ENCODE measurements around the gene SLC35F3. TPM values are rescaled to one million over a fixed set of nuclear protein-coding genes. Genes with fewer than 3 reads are reported as not detected.

SLC35F3 gene
- total and polyA plus RNA-seq, 7 donors, result under 0.01 to 0.54 (median 0.28) TPM; not detected in 2

GRCh38 chr1:234265861-234266260 lies 361.4 kb downstream of the SLC35F3 start:
- no peak for TF ChIP-seq POLR2AphosphoS5 (IDR thresholded peaks at IDR 0.05)
- no peak for TF ChIP-seq CTCF (IDR thresholded peaks at IDR 0.05)
- no peak for TF ChIP-seq EP300 (IDR thresholded peaks at IDR 0.05)
- TF ChIP-seq POLR2A (IDR thresholded peaks at IDR 0.05), result no peak

GRCh38 chr1:234270093-234270492 lies 365.6 kb downstream of the SLC35F3 start:
- TF ChIP-seq EP300 (IDR thresholded peaks at IDR 0.05) (no peak), POLR2A (IDR thresholded peaks at IDR 0.05) (no peak)
- no peaks in the 10 kb centered on the region for H3K9me3 ChIP-seq
- no peaks in the 10 kb centered on the region for H3K27me3 ChIP-seq
- H3K4me3 ChIP-seq, result no peak overlapping the region
- intact Hi-C loops (cut with DNase I), result no loop called here
- H3K27ac ChIP-seq, result no peak overlapping the region
- no peak for DNase-seq
- no peaks in the 10 kb centered on the region for H3K4me1 ChIP-seq
- WGBS, 2 donors, result 69 to 80% methylated on average over 2 of the region's 2 CpGs
- H3K36me3 ChIP-seq, result no peaks in the 10 kb centered on the region

More at GRCh38 chr1:234265861-234266260, 361.4 kb downstream of the SLC35F3 start:
- Histone ChIP-seq H3K36me3 (no peaks in the 10 kb centered on the region), H3K27me3 (no peaks in the 10 kb centered on the region), H3K27ac (no peak overlapping the region), H3K9me3 (no peaks in the 10 kb centered on the region), H3K4me3 (no peak overlapping the region), H3K4me1 (no peaks in the 10 kb centered on the region)
- WGBS, 2 donors, result 9 to 47% methylated on average over 1 of the region's 1 CpG
- DNase-seq, result no peak
- intact Hi-C loops (cut with DNase I), result no loop called here

GRCh38 chr1:234270581-234271242 lies 366.2 kb downstream of the SLC35F3 start:
- H3K4me3 ChIP-seq, result no peak overlapping the region
- no peaks in the 10 kb centered on the region for H3K4me1 ChIP-seq
- TF ChIP-seq POLR2AphosphoS5 (IDR thresholded peaks at IDR 0.05), result no peak
- no peak for TF ChIP-seq POLR2A (IDR thresholded peaks at IDR 0.05)
- no peak for TF ChIP-seq EP300 (IDR thresholded peaks at IDR 0.05)
- TF ChIP-seq CTCF (IDR thresholded peaks at IDR 0.05), result no peak
- WGBS, 2 donors, result 73 to 78% methylated on average over 6 of the region's 6 CpGs
- H3K9me3 ChIP-seq, result no peaks in the 10 kb centered on the region
- no peak overlapping the region for H3K27ac ChIP-seq
- H3K36me3 ChIP-seq, result no peaks in the 10 kb centered on the region
- no peak for DNase-seq
- H3K27me3 ChIP-seq, result peaks cover 0 to 2% (median 0%) of the 10 kb centered on the region in 3 donors
- intact Hi-C loops (cut with DNase I), result no loop called here

GRCh38 chr1:234271243-234271606 lies 366.7 kb downstream of the SLC35F3 start:
- no peaks in the 10 kb centered on the region for H3K36me3 ChIP-seq
- TF ChIP-seq CTCF (IDR thresholded peaks at IDR 0.05), result no peak
- no peak for TF ChIP-seq POLR2A (IDR thresholded peaks at IDR 0.05)
- no peak for TF ChIP-seq EP300 (IDR thresholded peaks at IDR 0.05)
- TF ChIP-seq POLR2AphosphoS5 (IDR thresholded peaks at IDR 0.05), result no peak
- DNase-seq, result no peak
- intact Hi-C loops (cut with DNase I), result no loop called here
- no peaks in the 10 kb centered on the region for H3K4me1 ChIP-seq
- no peak overlapping the region for H3K4me3 ChIP-seq
- 49 to 58% methylated on average over 4 of the region's 4 CpGs for WGBS, 2 donors
- peaks cover 0 to 3% (median 0%) of the 10 kb centered on the region in 3 donors for H3K27me3 ChIP-seq
- no peaks in the 10 kb centered on the region for H3K9me3 ChIP-seq
- no peak overlapping the region for H3K27ac ChIP-seq

- Histone ChIP-seq H3K27me3 (peaks cover 0 to 3% (median 0%) of the 10 kb centered on the region in 3 donors), H3K27ac (no peak overlapping the region), H3K4me1 (no peaks in the 10 kb centered on the region), H3K36me3 (no peaks in the 10 kb centered on the region), H3K4me3 (no peak overlapping the region), H3K9me3 (no peaks in the 10 kb centered on the region)
- no peak for DNase-seq
- WGBS, 2 donors, result 56 to 80% methylated on average over 9 of the region's 9 CpGs
- intact Hi-C loops (cut with DNase I), result no loop called here
- no peak for TF ChIP-seq CTCF (IDR thresholded peaks at IDR 0.05)
- TF ChIP-seq POLR2A (IDR thresholded peaks at IDR 0.05), result no peak
- TF ChIP-seq POLR2AphosphoS5 (IDR thresholded peaks at IDR 0.05), result no peak
- TF ChIP-seq EP300 (IDR thresholded peaks at IDR 0.05), result no peak
These were observed 368.3 kb downstream of the SLC35F3 start for GRCh38 chr1:234272656-234273312.
